ENCODE results near the gene APOO.

The APOO gene

GRCh38 chrX:23811656-23812055, 96.1 kb downstream of the APOO start:
- TF ChIP-seq CTCF (IDR thresholded peaks at IDR 0.05) = no peak

DNA sequence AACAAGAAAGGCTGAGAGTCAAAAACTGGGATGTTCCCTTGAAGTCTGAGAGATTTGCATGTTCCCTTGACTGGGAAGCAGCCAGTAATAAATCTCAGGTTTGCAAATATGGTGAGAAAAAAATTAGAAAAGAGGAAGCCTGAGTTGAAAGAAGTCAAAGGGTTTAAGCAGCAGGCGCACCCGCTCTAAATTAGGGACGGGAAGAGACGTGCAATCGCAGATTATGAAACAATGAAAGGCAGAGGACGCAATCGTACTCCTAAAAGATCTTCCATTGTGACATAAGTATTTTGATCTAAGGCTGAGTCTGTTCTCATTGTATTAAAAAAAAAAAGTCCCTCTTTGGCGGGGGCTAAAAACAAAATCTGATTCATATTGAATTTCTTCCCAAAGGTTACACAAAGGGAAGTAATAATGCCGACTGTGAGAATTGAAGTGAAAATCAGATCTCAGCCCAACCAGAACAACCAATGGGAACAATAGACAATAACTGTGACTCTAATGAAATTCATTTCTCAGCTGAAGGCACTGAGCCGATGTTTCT, 96.6 kb downstream of the APOO start:
- TF ChIP-seq CTCF (IDR thresholded peaks at IDR 0.05) = no peak

DNA sequence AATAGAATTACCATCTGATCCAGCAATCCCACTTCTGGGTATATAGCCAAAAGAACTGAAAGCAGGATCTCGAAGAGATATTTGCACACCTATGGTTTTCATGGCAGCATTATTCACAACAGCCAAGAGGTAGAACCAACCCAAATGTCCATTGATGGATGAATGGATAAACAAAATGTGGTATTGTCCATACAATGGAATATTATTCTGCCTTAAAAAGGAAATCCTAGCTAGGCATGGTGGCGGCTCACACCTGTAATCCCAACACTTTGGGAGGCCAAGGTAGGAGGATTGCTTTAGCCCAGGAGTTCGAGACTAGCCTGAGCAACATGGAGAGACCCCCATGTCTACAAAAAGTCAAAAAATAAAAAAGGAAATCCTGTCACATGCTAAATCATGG, 97.5 kb downstream of the APOO start:
- TF ChIP-seq CTCF (IDR thresholded peaks at IDR 0.05) = no peak

DNA sequence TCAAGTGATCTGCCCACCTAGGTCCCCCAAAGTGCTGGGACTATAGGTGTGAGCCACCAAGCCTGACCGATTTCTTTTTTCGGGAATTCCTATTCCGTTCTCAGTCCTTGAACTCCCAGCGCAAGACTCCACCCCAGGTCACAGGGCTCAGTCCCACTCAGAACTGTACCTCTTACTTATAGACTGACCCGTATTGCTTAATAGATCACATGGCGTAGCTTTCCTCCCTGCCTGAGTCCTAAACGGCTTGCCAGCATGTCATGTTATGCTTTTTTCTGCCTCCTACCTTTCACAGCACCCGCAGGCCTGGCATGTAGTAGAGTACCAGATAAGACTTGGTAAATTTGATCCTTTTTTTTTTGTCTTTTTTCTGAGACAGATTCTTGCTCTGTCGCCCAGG, 102.3 kb downstream of the APOO start:
- no peak for TF ChIP-seq CTCF (IDR thresholded peaks at IDR 0.05)

- no peak for TF ChIP-seq CTCF (IDR thresholded peaks at IDR 0.05)
Observed at GRCh38 chrX:23804578-23804977, 103.2 kb downstream of the APOO start.

GRCh38 chrX:23803931-23804381, 103.8 kb downstream of the APOO start:
- no peak for TF ChIP-seq CTCF (IDR thresholded peaks at IDR 0.05)

GRCh38 chrX:23802431-23802830, 105.3 kb downstream of the APOO start:
- TF ChIP-seq CTCF (IDR thresholded peaks at IDR 0.05) = no peak

DNA sequence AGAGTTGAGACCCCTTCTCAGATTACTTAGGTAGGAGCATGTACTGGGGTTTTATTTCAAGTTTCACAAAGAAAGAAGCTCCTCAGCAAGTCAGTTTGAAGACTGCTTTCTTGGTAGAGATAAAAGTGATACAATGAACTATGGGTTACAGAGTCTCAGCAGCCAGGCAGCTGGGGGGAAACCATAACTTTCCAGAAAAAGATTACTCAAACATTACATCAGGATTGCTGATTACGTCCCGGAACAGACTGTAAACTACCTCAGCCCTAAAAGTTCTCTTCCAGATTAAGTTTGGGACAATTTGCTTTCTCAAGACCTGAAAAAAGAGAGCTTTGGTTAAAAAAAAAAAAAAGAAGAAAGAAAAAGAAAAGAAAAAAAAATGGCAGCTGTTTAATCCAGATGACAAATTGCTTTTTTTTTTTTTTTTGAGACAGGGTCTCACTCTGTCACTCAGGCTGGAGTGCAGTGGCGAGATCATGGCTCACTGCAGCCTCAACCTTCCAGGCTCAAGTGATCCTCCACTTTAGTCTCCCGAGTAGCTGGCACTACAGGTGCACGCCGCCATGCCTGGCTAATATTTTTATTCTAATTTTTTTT, 108.2 kb downstream of the APOO start:
- TF ChIP-seq CTCF (IDR thresholded peaks at IDR 0.05) = no peak
